SHP77 (cell line): ENCODE measurements around the gene KRTAP10-11.

ENCODE experiments used
- DNase-seq, 2 experiments: peaks; one replicate each; lab custom pipeline; 2025; lab: John Stamatoyannopoulos, UW

The KRTAP10-11 gene

GRCh38 chr21:44696572-44696971 lies 50.4 kb downstream of the KRTAP10-11 start:
- DNase-seq, result no peak
